ENCODE data around the gene NUP214.

NUP214 gene

DNA sequence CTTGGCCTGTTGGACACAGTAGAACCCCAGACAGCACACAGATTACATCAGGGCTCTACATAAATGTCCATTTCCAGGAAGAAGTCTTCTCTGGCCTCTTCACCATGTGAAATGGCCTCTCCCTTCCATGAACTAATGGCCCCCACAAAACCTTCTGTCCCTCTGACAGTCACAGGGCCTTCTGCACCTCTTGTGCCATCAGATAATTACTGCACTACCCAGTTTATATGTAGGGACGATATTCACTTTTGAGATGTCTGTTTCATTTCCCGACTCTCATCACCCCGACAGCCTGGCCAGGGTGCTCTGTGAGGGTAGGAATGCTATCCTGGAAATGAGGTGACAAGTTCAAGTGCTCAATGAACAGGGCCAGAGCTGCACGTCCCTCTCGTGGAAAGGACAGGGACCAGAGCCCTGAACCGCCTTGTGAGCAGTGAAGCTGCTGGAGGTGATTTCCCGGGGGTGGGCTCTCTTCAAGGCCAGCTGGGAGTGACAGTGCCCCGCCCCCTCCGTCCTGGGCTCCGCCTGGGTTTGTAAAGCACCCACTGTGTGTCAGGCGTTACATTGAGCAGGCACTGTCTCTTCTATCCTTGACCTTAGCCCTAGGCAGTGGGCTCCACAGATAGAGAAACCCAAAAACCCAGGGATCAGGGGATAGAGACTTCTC, 153.9 kb downstream of the NUP214 start:
- DNase-seq = no peak

GRCh38 chr9:131279863-131280570, 154.6 kb downstream of the NUP214 start:
- DNase-seq = no peak

DNA sequence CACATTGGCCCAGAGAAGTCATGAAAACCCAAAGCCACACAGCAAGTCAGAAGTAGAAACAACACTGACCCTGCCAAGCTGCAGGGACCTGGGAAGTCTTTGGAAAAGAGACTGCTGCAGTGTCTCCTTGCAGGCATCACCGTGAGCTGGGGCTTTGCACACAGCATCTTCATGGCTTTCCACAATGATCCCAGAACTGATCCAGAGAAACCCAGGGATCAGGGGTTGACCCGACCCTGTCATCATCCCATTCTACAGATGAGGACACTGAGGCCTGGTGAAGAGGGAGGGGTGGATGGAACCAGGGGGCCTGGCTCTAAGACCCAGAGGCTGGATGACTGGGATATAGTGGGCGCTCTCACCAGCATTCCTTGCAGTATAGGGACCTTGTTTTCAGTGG, 155.3 kb downstream of the NUP214 start:
- DNase-seq = no peak

DNA sequence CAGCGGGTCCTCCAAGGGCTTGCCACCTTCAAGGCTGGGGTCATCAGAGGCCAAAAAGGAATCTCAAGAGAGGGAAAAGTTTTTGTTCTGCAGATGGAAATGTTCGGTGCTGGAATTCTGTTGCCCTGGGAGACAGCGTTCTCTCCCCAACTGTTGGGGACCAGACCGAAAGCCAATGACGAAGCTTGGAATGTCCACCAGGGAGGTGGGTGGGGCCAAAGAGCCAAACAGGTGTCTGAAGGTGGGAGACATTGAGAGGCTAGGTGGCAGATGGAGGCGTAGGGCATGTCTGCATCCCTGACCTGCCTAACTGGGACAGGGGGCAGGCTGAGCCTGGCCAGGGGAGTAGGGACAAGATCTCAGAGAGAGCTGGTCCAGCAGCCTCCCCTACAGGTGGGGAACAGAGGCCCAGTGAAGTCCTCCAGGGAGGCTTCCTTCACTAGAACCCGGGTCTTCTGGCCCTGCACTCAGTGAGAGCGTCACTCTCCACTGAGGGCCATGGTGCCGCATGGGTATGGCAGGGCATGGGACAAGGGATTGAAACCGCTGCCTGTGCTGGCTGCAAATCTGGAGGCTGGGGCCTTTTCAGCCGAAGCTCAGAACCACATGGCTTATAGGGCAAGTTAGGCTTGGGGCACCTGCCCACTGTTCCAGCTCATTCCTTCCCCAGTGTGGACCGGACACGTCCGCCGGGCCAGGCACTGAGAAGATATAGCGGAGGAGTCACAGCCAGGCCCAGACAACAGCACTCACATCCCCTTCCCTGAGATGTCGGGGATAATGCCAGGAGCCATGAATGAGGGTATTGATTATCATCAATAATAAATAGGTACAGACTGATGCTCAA, 156.0 kb downstream of the NUP214 start:
- no peak for DNase-seq

DNA sequence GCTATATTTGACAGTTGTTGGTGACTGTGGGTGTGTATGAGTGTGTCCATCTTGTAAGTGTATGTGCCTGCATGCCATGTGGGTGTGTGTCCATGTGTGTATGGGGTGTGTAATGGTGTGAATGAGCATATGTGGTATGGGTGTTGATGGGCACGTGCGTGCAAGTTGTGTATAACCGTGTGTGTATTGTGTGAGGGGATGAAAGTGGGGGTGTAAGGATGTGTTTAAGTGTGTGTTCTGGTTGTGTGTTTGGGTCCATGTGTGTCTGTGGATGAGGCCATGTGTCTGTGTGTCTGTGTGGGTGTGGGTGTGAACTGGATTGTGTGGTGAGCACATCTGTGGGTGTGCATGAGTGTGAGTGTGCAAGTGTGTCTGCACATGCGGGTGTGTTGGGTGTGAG, 156.8 kb downstream of the NUP214 start:
- DNase-seq = no peak

DNA sequence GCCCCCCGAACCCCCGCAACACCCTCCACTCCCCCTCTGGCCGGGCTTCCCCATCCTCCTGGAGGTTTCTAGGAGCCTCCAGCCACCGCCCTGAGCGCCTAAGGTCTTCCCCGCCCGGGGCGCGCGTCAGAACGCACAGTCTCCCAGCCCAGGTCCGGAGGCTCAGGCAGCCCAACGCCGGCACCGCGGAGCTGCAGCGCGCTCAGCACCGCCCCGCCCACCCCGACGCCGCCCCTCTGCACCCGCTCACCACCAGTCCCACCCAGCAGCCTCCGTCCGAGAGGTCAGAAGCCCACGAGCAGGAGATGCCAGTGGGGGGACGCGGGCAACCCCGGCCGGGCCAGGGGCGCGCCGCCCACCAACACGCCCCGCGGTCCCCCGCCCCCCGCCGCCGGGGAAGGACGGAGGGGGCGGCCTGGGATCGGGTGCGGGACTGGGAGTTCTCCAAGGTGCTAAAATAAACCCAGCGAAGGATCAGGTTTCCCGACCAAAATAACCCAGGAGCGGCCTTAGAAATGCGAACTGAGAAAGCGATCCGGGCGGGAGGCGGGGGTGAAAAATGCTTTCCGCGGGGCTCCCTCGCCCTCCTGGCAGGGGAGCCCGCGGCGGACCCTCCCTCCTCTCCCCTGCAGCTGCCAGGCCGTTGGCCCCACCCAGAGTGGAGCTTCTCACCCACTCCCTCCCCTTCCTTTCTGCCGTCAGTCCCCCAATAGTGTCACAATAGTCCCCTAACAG, 157.5 kb downstream of the NUP214 start:
- DNase-seq = peak; percentile 27
